GM12873 (cell line): ENCODE measurements around the gene LRCOL1.
A peak's percentile ranks its signal among the peaks of the same experiment; 100 is the strongest.

ENCODE experiments used
- TF ChIP-seq, protein P1 (sequence below): IDR thresholded peaks from 2 replicates; pipeline ENCODE4 v1.5.1; 2012; ENCODE audit warnings: low read depth, mild to moderate bottlenecking, moderate library complexity, low read length, control low read depth; ENCODE audit not compliant: insufficient read depth; ENCODE audit errors: missing control alignments

Gene LRCOL1

DNA sequence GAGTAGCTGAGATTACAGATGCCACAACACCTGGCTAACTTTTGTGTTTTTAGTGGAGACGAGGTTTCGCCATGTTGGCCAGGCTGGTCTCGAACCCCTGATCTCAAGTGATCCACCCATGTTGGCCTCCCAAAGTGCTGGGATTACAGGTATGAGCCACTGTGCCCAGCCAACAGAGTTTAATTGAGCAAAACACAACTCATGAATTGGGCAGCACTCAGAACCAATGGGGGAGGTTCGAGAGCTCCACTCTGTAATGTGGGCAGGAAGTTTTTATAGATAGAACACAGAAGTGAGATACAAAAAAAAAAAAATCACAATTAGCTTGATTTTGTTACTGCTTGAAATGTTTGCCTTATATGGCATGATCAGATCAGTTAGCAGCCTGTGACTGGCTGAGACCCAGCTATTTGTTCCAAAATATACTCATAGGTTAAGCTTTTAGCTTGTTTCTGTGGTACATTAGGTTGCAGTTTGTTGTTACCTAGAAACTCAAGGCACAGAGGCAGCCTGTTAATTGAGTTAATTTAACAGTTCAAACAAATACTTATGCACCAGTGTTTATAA is 6.8 kb upstream of the LRCOL1 start:
- TF ChIP-seq, protein P1, sequence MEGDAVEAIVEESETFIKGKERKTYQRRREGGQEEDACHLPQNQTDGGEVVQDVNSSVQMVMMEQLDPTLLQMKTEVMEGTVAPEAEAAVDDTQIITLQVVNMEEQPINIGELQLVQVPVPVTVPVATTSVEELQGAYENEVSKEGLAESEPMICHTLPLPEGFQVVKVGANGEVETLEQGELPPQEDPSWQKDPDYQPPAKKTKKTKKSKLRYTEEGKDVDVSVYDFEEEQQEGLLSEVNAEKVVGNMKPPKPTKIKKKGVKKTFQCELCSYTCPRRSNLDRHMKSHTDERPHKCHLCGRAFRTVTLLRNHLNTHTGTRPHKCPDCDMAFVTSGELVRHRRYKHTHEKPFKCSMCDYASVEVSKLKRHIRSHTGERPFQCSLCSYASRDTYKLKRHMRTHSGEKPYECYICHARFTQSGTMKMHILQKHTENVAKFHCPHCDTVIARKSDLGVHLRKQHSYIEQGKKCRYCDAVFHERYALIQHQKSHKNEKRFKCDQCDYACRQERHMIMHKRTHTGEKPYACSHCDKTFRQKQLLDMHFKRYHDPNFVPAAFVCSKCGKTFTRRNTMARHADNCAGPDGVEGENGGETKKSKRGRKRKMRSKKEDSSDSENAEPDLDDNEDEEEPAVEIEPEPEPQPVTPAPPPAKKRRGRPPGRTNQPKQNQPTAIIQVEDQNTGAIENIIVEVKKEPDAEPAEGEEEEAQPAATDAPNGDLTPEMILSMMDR = no peak

DNA sequence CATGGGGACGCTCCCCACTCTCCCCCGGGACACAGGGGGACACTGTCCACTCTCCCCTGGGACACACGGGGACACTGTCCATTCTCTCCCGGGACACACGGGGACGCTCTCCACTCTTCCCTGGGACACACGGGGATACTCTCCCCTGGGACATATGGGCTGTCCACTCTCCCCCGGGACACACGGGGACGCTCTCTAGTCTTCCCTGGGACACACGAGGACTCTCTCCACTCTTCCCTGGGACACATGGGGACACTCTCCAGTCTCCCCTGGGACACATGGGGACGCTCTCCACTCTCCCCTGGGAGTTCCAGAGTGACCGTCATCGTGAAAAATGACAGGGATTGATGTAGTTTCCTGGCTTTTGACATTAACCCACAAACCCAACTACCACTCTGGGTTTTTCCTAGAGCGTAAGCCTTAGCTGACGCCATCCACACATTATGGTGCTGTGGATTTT is 5.2 kb upstream of the LRCOL1 start:
- TF ChIP-seq, protein P1 = no peak

DNA sequence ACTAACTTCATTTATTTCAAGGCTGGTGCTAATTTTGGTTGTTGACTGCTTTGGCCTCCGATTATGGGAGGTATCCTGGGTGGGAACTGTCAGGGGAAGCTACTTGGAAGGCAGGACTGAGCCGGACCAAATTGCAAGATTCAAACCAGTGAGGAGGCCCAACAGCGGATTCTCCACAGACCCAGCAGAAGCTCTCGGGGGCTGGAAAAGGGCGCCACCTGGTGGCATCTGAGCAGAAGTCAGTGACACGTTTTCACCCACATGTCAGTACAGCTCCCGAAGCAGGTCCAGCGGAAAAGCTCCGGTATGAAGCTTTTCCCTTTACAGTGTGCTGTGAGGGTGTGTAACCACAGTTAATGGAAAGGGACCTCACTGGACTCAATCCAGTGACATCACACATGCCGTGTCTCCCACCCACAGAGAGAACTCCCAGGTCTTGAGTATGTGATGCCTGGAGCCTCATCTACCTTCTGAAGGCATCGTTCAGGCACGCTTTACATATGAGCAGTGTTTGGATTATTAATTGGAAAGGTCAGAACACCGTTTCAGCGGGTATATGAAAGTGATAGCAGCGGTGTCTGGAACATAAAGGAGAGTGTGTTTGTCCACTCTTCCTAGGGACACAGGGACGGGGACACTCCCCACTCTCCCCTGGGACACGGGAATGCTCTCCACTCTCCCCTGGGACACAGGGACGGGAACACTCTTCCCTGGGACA is 4.6 kb upstream of the LRCOL1 start:
- TF ChIP-seq, protein P1 = peak; percentile 93

DNA sequence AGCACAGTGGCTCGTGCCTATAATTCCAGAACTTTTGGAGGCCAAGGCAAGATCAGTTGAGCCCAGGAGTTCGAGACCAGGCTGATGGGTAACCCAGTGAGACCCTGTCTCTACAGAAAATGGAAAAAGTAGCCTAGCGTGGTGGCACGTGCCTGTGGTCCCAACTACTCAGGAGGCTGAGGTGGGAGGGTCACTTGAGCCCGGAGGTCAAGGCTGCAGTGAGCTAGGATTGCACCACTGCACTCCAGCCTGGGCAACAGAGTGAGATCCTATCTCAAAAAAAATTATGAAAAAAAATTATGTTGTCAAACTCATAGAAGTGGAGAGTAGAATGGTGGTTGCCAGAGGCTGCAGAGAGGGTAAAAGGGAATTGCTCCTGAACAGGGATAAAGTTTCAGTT is 3.6 kb upstream of the LRCOL1 start:
- TF ChIP-seq, protein P1 = no peak

DNA sequence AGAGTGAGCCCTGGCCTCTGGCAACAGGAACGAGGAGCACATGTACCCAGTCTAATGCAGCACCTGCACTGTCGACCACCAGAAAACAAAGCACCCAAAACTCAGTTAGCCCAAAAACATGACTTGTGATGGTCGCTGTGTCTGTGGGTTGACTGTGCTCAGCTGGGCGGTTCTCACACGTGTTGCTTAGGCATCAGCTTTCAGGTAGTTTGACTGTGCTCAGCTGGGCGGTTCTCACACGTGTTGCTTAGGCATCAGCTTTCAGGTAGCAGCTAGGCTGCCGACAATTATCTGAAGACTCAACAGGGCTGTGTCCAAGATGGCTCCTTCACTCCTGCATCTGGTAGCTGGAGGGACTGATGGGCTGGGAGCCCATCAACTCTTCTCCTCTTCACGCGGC is 1.2 kb upstream of the LRCOL1 start:
- TF ChIP-seq, protein P1 = no peak

DNA sequence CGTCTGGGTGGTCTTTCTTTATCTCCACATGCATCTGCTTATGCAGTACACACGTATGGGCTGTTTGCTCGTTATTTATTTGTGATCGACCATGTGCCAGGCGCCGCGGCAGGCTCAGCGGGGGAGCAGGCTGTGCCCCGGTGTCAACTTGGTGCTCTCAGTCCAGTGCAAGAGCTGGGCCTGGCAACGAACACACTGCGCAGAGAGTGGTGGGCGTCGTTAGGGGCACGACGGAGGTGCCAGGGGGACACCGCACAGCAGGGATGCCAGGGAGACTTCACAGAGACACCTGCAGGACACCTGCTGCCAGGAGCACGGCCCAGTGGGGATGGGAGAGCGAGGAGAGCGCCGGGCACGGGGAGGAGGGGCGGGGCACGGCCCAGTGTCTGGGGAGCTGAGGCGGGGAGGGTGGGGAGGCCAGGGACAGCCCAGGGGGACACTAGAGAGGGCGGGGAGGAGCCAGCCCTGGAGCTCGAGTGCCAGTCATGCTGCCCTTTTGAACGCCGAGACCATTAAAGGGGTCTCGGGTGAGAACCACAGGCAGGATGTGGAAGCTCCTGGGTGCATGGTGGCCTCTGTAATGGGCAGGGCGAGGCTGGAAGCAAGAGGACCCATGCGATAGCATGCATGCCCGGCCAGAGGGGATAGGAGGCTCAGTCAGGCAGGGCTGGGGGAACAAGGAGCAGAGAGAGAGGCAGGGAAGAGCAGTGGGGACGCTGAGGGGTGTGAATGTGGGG is 652 bp upstream of the LRCOL1 start:
- TF ChIP-seq, protein P1 = no peak
